Gastrocnemius medialis (tissue), 4 donors: ENCODE results near the gene FOXO6.

Experiments used
- POLR2A ChIP-seq, 2 donors: fragments of 450-650 bp; IDR thresholded peaks; one replicate each; pipeline ENCODE4 v1.6.1; 2017; ENCODE audit warnings: antibody characterized with exemption in 2 of 2, mild to moderate bottlenecking in 2 of 2, moderate library complexity in 2 of 2
- TF ChIP-seq, protein P1 (sequence below), 5 experiments: fragments of 450-650 bp in 3 of 5; fragments of 200-600 bp in 2 of 5; sonication (generic) in 2 of 5; IDR thresholded peaks in 4 of 5; conservative IDR thresholded peaks in 1 of 5; 1 replicate in 4 of 5; 2 replicates in 1 of 5; pipeline ENCODE4 v1.5.1; 2016 to 2019; ENCODE audit warnings: antibody characterized with exemption in 5 of 5, mild to moderate bottlenecking in 3 of 5, moderate library complexity in 3 of 5

DNA sequence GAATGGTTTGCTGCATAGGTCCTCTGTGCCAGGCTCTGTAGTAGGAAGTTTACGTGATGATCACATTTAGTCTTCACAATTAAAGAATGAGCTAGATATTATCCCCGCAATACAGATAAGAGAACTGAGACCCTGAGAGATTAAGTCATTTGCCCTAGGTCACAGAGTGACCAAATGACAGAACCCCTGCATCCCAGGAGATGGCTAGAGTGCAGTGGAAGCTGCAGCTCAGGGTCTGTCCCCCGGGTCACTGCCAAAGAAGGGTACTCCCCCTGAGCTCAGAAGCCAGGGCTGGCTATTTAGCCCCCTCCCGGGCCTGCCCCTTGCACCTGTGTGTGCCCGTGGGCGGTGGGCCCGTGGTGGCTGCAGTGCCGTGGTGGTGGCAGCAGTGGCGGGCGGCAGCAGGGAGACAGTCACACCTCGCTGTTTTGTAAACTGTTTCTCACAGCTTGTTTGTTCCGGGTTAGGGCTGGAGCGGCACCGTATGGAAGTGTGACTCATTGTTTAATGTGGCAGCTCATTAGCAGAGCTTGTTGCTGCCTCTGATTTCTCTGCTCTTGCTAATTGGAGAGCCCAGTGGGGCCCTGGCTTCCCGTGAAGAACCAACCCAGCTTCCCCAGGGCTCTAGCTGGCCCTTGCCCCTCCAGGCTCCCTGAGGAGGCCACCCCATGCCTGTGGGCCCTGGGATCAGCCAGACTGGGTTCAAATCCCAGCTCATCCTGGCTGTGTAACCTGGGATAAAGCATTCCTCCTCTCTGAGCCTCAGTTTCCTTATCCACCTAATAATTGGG is 19.3 kb upstream of the FOXO6 start:
- TF ChIP-seq, protein P1, sequence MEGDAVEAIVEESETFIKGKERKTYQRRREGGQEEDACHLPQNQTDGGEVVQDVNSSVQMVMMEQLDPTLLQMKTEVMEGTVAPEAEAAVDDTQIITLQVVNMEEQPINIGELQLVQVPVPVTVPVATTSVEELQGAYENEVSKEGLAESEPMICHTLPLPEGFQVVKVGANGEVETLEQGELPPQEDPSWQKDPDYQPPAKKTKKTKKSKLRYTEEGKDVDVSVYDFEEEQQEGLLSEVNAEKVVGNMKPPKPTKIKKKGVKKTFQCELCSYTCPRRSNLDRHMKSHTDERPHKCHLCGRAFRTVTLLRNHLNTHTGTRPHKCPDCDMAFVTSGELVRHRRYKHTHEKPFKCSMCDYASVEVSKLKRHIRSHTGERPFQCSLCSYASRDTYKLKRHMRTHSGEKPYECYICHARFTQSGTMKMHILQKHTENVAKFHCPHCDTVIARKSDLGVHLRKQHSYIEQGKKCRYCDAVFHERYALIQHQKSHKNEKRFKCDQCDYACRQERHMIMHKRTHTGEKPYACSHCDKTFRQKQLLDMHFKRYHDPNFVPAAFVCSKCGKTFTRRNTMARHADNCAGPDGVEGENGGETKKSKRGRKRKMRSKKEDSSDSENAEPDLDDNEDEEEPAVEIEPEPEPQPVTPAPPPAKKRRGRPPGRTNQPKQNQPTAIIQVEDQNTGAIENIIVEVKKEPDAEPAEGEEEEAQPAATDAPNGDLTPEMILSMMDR (IDR thresholded peaks at IDR 0.05 in 4 of 5, conservative IDR thresholded peaks at IDR 0.05 in 1 of 5), result peak in 1 of 5 experiments; percentile 9
- no peak for TF ChIP-seq POLR2A (IDR thresholded peaks at IDR 0.05)
